ENCODE measurements around the gene INAFM1. TPM values are rescaled to one million over a fixed set of nuclear protein-coding genes. Genes with fewer than 3 reads are reported as not detected.
"Not testable (repeated sequence)": the region's sequence is repeated elsewhere in the genome, so short reads cannot be mapped to it uniquely, and the experiment has no call there.

INAFM1 gene
- total and polyA plus RNA-seq, 5 experiments from 2014 or later: 2.4 to 19.7 (median 5.3) TPM

GRCh38 chr19:47273313-47274070 is 1.2 kb upstream of the INAFM1 start:
- H3K27ac Mint-ChIP-seq: peak overlapping the region; percentile 88 to 99 (median 98)
- peaks cover 0 to 28% (median 4%) of the 10 kb centered on the region in 3 donors for H3K36me3 Mint-ChIP-seq
- H3K4me3 Mint-ChIP-seq: peak overlapping the region; percentile 86 to 99 (median 97)
- H3K27me3 Mint-ChIP-seq: no peaks in the 10 kb centered on the region
- ATAC-seq: peak; percentile 69
- no peaks in the 10 kb centered on the region for H3K9me3 Mint-ChIP-seq
- peaks cover 21 to 39% (median 27%) of the 10 kb centered on the region in 4 donors for H3K4me1 Mint-ChIP-seq
- DNase-seq: peak; percentile 80 to 94 (median 87)
- POLR2A ChIA-PET: interaction anchor here (0.6 to 2.7 kb wide), 19 partner anchors 10 to 1158 kb away, joined by 3 to 74 read pairs (median 4); partner anchors contain the start of genes CCDC9, DHX34 and ZC3H4

GRCh38 chr19:47274891-47275761 is 441 bp downstream of the INAFM1 start:
- POLR2A ChIA-PET: interaction anchor here (0.6 to 2.7 kb wide), 15 partner anchors 9 to 165 kb away, joined by 3 to 74 read pairs (median 4); partner anchors contain the start of genes CCDC9, DHX34 and ZC3H4
- Mint-ChIP-seq H3K4me3 (peak overlapping the region; percentile 71 to 89 (median 80)), H3K9me3 (no peaks in the 10 kb centered on the region), H3K36me3 (peaks cover 0 to 21% (median 3%) of the 10 kb centered on the region in 3 donors), H3K27me3 (no peaks in the 10 kb centered on the region), H3K27ac (peak overlapping the region; percentile 55 to 88 (median 82)), H3K4me1 (peaks cover 21 to 45% (median 27%) of the 10 kb centered on the region in 4 donors)
- peak; percentile 39 to 51 for ATAC-seq
- peak in 3 of 10 donors; percentile 18 to 35 (median 19) for DNase-seq

GRCh38 chr19:47275791-47276461 is 1.2 kb downstream of the INAFM1 start:
- ATAC-seq (no peak), DNase-seq (no peak)
- Mint-ChIP-seq H3K9me3 (no peaks in the 10 kb centered on the region), H3K4me1 (peaks cover 22 to 37% (median 26%) of the 10 kb centered on the region in 4 donors), H3K27ac (peak overlapping the region in 9 of 10 donors; percentile 55 to 88 (median 84)), H3K4me3 (peak overlapping the region; percentile 71 to 89 (median 80)), H3K36me3 (peaks cover 0 to 15% (median 0%) of the 10 kb centered on the region in 3 donors), H3K27me3 (no peaks in the 10 kb centered on the region)
- POLR2A ChIA-PET: interaction anchor here (1.3 to 2.7 kb wide), 4 partner anchors 15 to 50 kb away, joined by 3 to 13 read pairs (median 4); no protein-coding TSS in a partner anchor

- Mint-ChIP-seq H3K4me3 (peak overlapping the region in 5 of 10 donors; percentile 72 to 89 (median 79)), H3K4me1 (peaks cover 22 to 34% (median 26%) of the 10 kb centered on the region in 4 donors), H3K27ac (peak overlapping the region in 3 of 10 donors; percentile 39 to 62 (median 43))
- POLR2A ChIA-PET: interaction anchor here (1.3 to 2.0 kb wide), 3 partner anchors 16 to 30 kb away, joined by 3 to 5 read pairs (median 4); no protein-coding TSS in a partner anchor
- H3K9me3 Mint-ChIP-seq, DNase-seq, ATAC-seq, H3K27me3 Mint-ChIP-seq, H3K36me3 Mint-ChIP-seq: not testable (repeated sequence)
These were observed 1.8 kb downstream of the INAFM1 start for GRCh38 chr19:47276513-47276912.

- Mint-ChIP-seq H3K27ac (no peak overlapping the region), H3K4me3 (no peak overlapping the region), H3K36me3 (peaks cover 0 to 5% (median 0%) of the 10 kb centered on the region in 3 donors), H3K27me3 (no peaks in the 10 kb centered on the region), H3K4me1 (peaks cover 17 to 28% (median 22%) of the 10 kb centered on the region in 4 donors), H3K9me3 (no peaks in the 10 kb centered on the region)
- DNase-seq (peak in 7 of 10 donors; percentile 36 to 72 (median 44)), ATAC-seq (peak; percentile 43 to 59)
- POLR2A ChIA-PET: interaction anchor here (0.7 kb wide), 1 partner anchor 1533 kb away, joined by 3 read pairs; no protein-coding TSS in a partner anchor
These were observed 5.6 kb downstream of the INAFM1 start for GRCh38 chr19:47280183-47280797.

GRCh38 chr19:47283405-47284059 is 8.8 kb downstream of the INAFM1 start:
- POLR2A ChIA-PET: no interaction called here
- Mint-ChIP-seq H3K27ac (no peak overlapping the region), H3K4me1 (peaks cover 7 to 19% (median 10%) of the 10 kb centered on the region in 4 donors), H3K36me3 (peaks cover 0 to 5% (median 0%) of the 10 kb centered on the region in 3 donors), H3K4me3 (no peak overlapping the region), H3K27me3 (no peaks in the 10 kb centered on the region), H3K9me3 (no peaks in the 10 kb centered on the region)
- no peak for ATAC-seq
- DNase-seq: no peak

GRCh38 chr19:47284324-47284899 is 9.7 kb downstream of the INAFM1 start:
- H3K27ac Mint-ChIP-seq: peak overlapping the region in 1 of 10 donors; percentile 40
- H3K27me3 Mint-ChIP-seq: no peaks in the 10 kb centered on the region
- no peak overlapping the region for H3K4me3 Mint-ChIP-seq
- peaks cover 7 to 19% (median 14%) of the 10 kb centered on the region in 4 donors for H3K4me1 Mint-ChIP-seq
- peaks cover 0 to 5% (median 0%) of the 10 kb centered on the region in 3 donors for H3K36me3 Mint-ChIP-seq
- POLR2A ChIA-PET: interaction anchor here (1.2 kb wide), 1 partner anchor 10 kb away, joined by 4 read pairs; the partner anchor contains the start of gene INAFM1
- ATAC-seq (peak; percentile 43 to 60), DNase-seq (peak in 7 of 10 donors; percentile 33 to 74 (median 60))
- no peaks in the 10 kb centered on the region for H3K9me3 Mint-ChIP-seq

GRCh38 chr19:47296036-47296435 is 21.4 kb downstream of the INAFM1 start:
- Mint-ChIP-seq H3K4me1 (peaks cover 5 to 16% (median 10%) of the 10 kb centered on the region in 4 donors), H3K27me3 (no peaks in the 10 kb centered on the region), H3K4me3 (no peak overlapping the region), H3K27ac (no peak overlapping the region), H3K9me3 (no peaks in the 10 kb centered on the region), H3K36me3 (peaks cover 0 to 3% (median 0%) of the 10 kb centered on the region in 3 donors)
- DNase-seq: peak; percentile 48 to 89 (median 78)
- POLR2A ChIA-PET: no interaction called here
- ATAC-seq: peak; percentile 79 to 97

GRCh38 chr19:47300867-47301266 is 26.2 kb downstream of the INAFM1 start:
- DNase-seq, H3K4me3 Mint-ChIP-seq, ATAC-seq, H3K9me3 Mint-ChIP-seq, POLR2A ChIA-PET, H3K36me3 Mint-ChIP-seq, H3K27ac Mint-ChIP-seq, H3K27me3 Mint-ChIP-seq: not testable (repeated sequence)
- H3K4me1 Mint-ChIP-seq: peaks cover 8 to 27% (median 19%) of the 10 kb centered on the region in 4 donors

GRCh38 chr19:47302249-47302648 is 27.6 kb downstream of the INAFM1 start:
- Mint-ChIP-seq H3K36me3 (no peaks in the 10 kb centered on the region), H3K4me3 (no peak overlapping the region), H3K9me3 (no peaks in the 10 kb centered on the region), H3K4me1 (peaks cover 5 to 22% (median 12%) of the 10 kb centered on the region in 4 donors), H3K27me3 (peaks cover 7 to 23% (median 13%) of the 10 kb centered on the region in 5 donors), H3K27ac (no peak overlapping the region)
- POLR2A ChIA-PET: interaction anchor here (0.6 kb wide), 1 partner anchor 46 kb away, joined by 3 read pairs; no protein-coding TSS in a partner anchor
- DNase-seq (no peak), ATAC-seq (no peak)
